NCI-H446 (cell line): ENCODE results near the gene ALB.

ENCODE experiments used
- DNase-seq, 2 experiments: peaks; one replicate each; lab custom pipeline; 2025; lab: John Stamatoyannopoulos, UW

ALB gene

GRCh38 chr4:73409012-73409862, 5.2 kb downstream of the ALB start:
- no peak for DNase-seq

- no peak for DNase-seq
Observed at GRCh38 chr4:73409978-73410548, 6.0 kb downstream of the ALB start.

- no peak for DNase-seq
Observed at GRCh38 chr4:73410916-73411730, 7.0 kb downstream of the ALB start.

- no peak for DNase-seq
Observed at GRCh38 chr4:73411731-73412414, 7.8 kb downstream of the ALB start.

- DNase-seq = no peak
Observed at GRCh38 chr4:73413294-73413755, 9.2 kb downstream of the ALB start.

- DNase-seq = no peak
Observed at GRCh38 chr4:73414936-73415271, 10.8 kb downstream of the ALB start.

GRCh38 chr4:73415807-73416238, 11.7 kb downstream of the ALB start:
- no peak for DNase-seq

- DNase-seq = no peak
Observed at GRCh38 chr4:73416423-73417087, 12.5 kb downstream of the ALB start.

GRCh38 chr4:73417342-73417741, 13.3 kb downstream of the ALB start:
- DNase-seq = no peak

GRCh38 chr4:73417973-73418372, 13.9 kb downstream of the ALB start:
- DNase-seq = no peak

- DNase-seq = no peak
Observed at GRCh38 chr4:73418677-73419076, 14.6 kb downstream of the ALB start.

GRCh38 chr4:73419106-73420038, 15.3 kb downstream of the ALB start:
- no peak for DNase-seq

GRCh38 chr4:73420615-73421014, 16.5 kb downstream of the ALB start:
- no peak for DNase-seq

- no peak for DNase-seq
Observed at GRCh38 chr4:73421708-73422457, 17.8 kb downstream of the ALB start.

GRCh38 chr4:73422458-73422752, 18.3 kb downstream of the ALB start:
- no peak for DNase-seq

GRCh38 chr4:73423184-73423583, 19.1 kb downstream of the ALB start:
- DNase-seq = no peak

- DNase-seq = no peak
Observed at GRCh38 chr4:73426666-73427065, 22.6 kb downstream of the ALB start.

- DNase-seq = no peak
Observed at GRCh38 chr4:73429118-73429517, 25.0 kb downstream of the ALB start.

GRCh38 chr4:73429826-73430587, 25.9 kb downstream of the ALB start:
- no peak for DNase-seq
